Stimulated activated CD4-positive, alpha-beta T cell treated with anti-CD3 and anti-CD28 coated beads, Interleukin-1b, Interleukin-23, amount 100 ng/mL, for 48 hours (primary cell): ENCODE measurements around the gene ILF3.

ENCODE experiments used
- DNase-seq: peaks from one replicate; pipeline ENCODE4 v3.0.0-alpha.2; 2020

The ILF3 gene

DNA sequence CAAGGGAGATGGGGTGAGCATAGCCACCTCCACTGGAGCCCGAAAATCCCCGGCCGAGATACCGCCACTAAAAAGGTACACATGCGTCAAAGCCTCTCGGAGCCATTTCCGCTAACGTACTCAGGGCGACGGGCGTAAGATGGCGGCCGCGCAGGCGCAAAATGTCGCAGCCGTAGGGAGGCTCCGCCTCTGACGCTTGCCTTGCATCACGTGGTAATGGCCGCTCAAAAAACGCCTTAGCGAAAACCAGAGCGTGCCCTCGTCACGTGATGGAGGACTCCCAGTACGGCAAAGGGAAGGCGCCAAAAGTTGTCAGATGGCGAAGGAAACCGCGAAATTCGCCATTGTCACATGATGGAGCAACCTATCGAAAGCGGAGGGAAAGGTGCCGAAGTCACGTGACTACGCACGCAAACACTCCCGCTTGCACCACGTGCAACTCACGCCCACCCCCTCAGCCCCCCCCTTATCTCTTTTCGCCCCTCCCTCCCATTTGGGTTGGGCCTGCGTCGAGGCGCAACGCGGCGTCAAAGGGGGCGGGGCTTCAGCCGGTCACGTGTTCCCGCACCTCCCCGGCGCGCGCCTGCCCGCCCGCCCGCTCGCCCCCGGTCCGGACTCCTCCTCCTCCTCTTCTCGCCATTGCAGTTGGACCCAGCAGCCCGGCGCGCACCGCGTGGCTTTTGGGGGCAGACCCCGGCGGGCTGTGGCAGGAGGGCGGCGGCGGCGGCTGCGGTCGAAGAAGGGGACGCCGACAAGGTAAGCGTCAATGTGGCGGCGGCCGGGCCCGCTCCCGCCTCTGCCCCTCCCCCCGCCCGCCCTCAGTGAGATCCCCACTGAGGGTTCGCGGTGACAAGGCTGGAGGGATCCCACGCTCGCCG, at the start of gene ILF3:
Gene ILF3, plus strand, starts transcription at position 615 of the 878 bp plus-strand sequence. CDS start 16,260 bp downstream, outside the sequence.
- peak; percentile 100 for DNase-seq

DNA sequence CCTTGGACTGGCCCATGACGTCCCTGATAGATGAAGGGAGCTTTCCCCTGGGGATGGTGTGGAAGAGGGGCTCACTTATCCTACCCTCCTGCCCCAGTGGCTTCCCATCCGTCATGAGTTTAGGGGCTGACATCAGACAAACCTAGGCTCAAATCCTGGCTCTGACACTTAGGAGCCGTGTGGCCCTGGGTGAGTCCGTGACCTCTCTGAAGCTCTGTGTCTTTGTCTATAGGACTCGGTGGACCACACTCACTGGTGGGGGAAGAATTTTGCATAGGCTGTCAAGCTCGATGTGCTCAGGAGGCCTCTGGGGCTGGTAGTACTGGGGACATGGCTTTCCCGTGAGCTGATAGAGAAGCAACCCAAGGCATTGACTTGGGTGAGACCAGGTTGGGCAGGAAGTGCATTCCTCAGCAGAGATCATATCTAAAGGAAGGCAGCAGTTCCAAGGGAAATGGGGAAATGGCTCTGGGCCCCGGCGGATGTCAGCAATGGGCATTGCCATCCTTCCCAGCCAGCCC, 49.6 kb upstream of the ILF3 start:
- DNase-seq: no peak

DNA sequence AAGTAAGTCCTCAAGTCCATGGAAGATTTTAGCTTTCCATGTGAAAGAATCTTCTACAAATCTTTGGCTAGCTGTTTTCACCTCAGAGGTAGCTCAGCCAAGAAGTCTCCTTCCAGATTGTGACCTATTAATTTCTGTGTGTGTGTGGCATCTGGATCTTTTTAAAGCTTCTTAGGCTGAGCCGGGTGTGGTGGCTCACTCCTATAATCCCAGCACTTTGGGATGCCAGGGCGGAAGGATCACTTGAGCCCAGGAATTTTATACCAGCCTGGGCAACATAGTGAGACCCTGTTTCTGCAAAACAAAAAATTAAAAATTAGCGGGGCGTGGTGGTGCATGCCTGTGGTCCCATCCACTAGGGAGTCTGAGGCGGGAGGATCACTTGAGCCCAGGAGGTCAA, 42.2 kb upstream of the ILF3 start:
- DNase-seq: no peak

DNA sequence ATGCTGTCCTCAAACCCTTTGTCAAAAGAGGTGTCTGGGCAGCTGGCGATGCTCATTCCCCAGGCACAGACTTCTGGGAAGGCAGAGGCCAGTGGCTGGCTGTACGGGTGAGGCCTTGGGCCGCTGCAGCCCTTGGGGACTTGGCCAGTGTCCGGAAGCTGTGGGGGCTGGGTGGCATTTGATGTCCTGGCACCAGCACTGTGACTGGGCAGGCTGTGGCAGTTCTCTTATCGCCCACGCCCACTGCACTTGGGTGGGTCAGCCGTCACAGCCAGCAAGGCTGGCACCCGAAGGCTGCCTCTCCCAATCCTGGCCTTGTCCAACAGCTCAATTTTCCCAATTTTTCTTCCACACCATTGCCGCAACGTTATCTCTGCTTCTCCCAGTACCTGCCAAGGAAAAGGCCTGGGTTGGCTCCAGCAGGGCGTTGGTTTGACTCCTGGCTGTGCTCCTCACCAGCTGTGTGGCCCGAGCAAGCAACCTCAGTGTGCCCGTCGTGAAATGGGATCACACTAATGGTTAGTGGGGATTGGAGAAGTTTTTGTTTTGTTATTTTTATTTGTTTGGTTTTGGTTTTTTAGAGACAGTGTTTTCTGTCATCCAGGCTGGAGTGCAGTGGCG, 41.5 kb upstream of the ILF3 start:
- DNase-seq: no peak

DNA sequence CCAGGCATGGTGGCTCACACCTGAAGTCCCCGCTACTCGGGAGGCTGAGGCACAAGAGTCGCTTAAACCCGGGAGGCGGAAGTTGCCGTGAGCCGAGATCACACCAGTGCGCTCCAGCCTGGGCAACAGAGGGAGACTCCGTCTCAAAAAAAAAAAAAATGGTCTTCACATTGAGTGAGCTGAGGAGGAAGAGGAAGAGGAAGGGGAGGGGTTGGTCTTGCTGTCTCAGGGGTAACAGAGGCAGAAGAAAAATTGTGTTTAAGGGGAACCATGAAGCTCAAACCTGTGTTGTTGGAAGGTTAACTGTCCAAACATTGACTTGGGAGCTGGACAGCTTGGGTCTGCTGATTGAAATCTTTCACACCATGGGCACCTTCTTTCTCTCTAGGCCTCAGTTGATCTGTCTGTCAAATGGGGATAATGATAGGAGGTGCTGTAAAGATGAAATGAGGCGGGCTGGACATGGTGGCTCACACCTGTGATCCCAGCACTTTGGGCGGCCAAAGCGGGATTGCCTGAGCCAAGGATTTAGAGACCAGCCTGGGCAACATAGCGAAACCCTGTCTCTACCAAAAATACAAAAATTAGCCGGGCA, 38.6 kb upstream of the ILF3 start:
- DNase-seq: no peak

DNA sequence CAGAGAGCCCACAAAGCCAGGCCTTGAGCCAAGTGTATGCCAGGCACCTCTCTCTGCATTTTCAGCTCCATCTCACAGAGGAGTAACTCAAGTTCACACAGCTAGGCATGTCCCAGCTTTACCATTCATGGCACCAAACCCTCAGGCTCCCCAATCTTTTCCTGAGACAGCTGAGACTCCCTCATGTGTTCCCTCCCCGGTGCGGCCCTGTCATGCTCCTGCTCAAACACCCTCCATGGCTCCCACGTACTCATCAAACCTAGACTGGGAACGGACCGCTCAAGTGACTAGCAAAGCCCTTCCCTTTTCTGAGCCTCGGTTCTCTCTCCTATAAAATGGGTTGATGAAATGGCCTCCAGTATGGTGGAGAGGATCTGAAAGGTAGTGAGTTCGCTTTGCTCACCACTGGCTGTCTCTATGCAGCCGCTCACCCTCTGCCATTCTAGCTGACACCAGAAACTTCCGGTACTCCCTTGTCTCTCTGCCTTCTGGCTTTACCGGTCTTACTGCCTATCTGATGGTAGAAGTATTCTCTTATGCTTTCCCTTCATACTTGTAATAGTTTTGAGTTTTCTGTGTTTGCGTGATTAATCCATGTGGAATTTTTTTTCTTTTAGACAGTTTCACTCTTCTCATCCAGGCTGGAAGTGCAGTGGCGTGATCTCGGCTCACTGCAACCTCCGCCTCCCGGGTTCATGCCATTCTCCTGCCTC, 36.6 kb upstream of the ILF3 start:
- DNase-seq: no peak

DNA sequence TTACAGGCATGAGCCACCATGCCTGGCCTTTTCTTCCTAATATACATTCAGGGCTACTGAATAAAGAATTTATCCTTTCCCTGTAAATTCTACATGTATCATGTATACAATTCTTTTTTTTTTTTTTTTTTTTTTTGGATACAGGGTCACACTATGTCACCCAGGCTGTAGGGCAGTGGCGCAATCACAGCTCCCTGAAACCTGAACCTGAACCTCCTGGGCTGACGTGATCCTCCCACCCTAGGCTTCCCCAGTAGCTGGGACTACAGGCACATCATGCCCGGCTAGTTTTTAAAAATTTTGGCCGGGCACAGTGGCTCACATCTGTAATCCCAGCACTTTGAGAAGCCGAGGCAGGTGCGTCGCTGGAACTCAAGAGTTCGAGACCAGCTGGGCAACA, 35.3 kb upstream of the ILF3 start:
- DNase-seq: no peak

DNA sequence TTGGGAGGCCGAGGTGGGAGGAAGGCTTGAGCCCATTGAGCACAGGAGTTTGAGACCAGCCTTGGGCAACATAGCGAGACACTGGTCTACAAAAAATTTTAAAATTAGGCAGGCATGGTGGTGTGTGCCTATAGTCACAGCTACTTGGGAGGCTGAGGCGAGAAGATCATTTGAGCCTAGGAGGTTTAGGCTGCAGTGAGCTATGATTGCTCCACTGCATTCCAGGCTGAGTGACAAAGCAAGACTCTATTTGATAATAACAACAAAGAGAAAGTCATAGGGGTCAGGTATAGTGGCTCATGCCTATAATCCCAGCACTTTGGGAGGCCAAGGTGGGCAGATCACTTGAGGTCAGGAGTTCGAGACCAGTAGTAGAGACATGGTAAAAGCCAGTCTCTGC, 33.4 kb upstream of the ILF3 start:
- no peak for DNase-seq

DNA sequence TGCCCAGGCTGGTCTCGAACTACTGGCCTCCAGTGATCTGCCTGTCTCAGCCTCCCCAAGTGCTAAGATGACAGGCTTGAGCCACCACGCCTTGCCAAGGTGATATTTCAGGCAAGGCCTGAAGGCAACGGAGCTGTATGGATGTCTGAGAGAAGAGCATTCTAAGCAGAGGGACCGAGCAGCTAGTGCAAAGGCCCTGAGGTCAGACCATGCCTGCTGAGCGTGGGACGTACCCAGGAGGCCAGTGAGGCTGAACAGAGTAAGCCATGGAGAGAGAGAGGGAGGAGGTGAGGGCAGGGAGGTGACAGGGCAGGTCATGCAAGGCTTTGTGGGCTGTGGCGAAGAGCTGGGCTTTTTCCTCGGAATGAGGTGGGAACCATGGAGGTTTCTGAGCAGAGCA, 32.2 kb upstream of the ILF3 start:
- no peak for DNase-seq

DNA sequence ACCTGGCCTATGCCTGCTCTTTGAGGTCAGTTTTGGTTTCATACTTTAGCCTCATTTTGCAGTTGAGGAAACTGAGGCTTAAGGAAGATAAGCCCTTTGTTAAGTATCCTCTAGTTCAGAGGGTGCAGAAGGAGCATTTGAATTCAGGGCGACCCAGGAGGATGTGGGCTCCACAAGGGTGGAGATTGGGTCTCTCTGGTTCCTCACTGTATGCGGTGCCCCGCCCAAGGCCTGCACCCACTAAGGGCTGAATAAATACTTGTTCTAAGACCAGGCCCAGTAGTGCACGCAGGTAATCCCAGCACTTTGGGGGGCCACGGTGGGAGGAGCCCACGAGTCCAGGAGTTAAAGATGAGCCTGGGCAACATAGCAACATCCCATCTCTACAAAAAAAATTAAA, 29.6 kb upstream of the ILF3 start:
- no peak for DNase-seq

DNA sequence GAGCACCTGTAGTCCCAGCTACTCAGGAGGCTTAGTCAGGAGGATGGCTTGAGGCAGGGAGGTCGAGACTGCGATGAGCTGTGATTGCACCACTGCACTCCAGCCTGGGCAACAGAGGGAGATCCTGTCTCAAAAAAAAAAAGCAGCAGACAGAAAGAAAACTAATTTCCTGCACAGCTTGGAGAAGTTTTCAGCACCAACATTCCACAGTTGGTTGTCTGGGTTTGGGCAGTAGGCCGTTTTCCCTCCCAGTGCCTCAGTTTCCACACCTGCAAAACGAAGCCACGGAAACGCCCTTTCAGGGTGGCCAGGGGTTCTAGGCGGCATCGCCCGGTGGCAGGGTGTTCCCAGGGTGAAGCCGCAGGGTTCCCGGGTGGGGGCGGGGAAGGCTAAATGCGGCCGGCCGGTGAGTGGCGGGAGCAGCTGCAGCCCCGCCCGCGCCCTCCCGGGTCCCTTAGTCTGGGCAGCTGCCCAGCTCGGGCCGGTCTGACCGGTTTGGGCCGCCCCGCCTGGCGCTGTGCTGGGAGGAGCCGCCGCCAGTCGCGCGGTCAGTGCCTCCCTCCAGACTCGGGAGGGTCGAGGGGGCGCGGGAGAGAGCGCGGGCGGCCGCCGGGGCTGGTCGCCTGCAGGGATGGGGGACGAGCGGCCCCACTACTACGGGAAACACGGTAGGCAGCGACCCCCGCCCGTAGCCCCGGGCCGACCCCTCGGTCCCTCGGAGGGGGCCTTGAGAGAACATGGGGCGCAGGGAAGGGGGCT, 29.0 kb upstream of the ILF3 start, which contains the start of gene SLC44A2:
Gene SLC44A2, plus strand, starts transcription at position 551 of the 759 bp plus-strand sequence. Its CDS starts 81 bp downstream, at position 632.
- no peak for DNase-seq

DNA sequence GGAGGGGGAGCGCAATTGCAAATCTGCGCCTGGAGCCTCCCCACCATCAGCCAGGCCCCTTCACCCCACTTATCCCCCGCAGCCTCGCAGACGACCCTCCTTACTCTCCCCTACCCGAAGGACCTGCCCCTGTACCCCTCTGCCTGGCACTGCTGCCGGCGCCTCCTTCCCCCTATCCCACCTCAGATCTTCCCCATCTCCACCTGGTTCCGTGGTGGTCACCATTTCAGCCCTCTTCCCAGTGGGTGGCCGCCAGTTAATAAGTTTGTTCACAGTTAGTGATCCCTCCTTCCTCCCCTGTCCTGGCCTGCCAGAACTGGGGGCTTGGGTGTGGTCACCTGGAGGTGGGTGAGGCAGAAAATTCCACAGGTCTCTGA, 28.4 kb upstream of the ILF3 start:
- DNase-seq: no peak

DNA sequence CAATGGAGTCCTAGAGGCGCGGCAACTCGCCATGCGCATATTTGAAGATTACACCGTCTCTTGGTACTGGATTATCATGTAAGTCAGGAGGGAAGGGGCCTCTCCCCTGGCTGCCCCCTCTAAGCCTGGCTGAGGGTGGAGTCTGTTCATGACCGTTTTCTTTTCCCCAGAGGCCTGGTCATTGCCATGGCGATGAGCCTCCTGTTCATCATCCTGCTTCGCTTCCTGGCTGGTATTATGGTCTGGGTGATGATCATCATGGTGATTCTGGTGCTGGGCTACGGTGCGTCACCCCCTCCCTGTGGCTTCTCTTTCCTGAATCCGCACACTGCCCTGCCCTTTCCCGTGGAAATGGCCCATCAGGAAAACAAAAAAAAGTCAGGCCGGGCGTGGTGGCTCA, 22.3 kb upstream of the ILF3 start:
- DNase-seq: no peak

DNA sequence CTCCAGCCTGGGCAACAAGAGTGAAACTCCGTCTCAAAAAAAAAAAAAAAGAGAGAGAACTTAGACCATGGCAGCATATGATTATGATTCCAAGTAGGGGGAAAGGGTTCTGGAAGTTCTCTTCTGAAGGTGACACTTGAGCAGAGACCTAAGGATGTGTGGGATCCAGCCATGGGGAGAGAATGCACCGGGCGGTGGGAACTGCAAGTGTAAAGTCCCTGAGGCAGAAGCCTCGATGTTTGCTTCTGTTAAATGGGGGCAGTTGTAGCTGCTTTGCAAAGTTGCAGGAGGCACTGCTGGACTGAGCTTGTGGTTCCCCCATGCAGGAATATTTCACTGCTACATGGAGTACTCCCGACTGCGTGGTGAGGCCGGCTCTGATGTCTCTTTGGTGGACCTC, 19.7 kb upstream of the ILF3 start:
- DNase-seq: no peak

DNA sequence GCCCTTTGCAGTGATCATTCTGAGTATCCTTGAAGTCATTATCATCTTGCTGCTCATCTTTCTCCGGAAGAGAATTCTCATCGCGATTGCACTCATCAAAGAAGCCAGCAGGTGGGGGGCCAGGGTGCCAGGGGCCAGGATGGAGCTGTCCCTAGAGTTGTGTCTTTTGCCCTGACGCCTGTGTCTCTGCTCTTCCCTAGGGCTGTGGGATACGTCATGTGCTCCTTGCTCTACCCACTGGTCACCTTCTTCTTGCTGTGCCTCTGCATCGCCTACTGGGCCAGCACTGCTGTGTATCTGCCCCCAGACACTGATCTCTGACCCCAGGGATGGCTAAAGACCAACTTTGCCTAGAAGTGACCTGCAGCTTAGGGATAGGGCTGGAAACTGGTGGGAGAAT, 19.2 kb upstream of the ILF3 start:
- no peak for DNase-seq

DNA sequence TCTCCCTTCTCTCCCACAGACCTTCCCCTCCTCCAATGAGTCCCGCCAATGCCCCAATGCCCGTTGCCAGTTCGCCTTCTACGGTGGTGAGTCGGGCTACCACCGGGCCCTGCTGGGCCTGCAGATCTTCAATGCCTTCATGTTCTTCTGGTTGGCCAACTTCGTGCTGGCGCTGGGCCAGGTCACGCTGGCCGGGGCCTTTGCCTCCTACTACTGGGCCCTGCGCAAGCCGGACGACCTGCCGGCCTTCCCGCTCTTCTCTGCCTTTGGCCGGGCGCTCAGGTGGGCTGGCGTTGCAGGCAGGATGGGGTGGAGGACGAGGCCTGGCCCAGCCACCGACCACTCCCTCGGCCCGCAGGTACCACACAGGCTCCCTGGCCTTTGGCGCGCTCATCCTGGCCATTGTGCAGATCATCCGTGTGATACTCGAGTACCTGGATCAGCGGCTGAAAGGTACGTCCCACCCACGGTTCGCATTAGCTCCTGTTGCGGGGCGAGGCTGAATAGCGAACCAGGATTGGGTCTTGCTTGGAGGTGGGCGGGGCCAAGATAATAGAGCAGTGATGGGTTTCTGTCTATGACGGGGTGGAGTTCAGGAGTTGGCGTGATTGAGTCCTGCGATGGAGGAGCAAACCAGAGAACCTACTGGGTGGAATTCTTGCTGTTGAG, 17.7 kb upstream of the ILF3 start:
- DNase-seq: no peak

DNA sequence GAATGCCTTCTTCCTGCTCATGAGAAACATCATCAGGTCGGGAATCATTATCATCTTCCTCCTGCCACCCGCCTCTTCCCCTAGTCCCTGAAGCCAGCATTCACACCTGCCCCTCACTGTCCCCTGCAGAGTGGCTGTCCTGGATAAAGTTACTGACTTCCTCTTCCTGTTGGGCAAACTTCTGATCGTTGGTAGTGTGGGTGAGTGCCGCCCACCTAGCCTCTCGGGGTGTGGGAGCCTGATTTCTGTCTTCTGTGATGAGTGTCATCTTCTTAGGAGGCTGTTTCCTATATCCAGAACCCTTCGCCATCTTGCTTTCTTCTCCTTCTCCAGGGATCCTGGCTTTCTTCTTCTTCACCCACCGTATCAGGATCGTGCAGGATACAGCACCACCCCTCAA, 16.3 kb upstream of the ILF3 start:
- no peak for DNase-seq

DNA sequence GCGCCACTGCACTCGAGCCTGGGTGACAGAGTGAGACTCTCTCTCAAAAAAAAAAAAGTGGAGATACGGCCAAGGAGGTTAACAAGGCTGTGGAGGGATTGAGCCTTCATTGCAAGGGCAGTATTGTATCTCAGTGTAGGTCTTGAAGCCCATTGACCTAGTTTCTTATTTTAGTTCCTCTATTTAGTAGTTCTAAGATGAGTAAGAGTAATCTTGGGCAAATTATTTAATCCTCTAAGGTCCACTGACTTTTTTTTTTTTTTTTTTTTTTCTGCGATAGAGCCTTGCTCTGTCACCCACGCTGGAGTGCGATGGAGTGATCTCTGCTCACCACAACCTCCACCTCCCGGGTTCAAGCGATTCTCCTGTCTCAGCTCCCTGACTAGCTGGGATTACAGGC, 14.3 kb upstream of the ILF3 start:
- DNase-seq: no peak

DNA sequence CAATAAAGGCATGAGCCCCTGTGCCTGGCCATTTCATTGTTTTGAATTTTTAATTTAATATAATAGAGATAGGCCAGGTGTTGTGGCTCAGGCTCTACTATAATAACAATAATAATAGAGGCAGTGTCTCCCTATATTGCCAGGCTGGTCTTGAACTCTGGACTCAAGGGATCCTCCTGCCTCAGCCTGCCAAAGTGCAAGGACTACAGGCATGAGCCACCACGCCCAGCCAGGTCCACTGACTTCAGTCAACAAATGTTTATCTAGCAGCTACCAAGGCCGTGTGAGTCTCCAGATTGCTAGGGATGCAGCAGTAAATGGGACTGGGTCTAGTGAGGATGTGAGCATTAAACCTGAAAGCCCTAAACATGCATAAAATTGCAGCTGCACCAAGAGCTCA, 13.8 kb upstream of the ILF3 start:
- DNase-seq: no peak

DNA sequence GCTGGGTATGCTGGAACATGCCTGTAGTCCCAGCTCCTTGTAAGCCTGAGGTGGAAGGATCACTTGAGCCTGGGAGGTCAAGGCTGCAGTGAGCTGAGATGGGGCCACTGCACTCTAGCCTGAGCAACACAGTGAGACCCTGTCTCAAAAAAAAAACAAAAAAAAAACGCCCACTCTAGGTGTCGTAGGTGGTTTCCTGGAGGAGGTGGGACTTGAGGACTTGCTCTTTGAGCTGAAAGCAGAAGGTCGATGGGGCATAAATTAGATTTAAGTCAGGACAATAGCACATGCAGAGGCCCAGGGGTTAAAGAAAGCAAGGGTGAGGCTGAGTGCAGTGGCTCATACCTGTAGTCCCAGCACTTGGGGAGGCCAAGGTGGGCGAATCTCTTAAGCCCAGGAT, 12.9 kb upstream of the ILF3 start:
- DNase-seq: no peak

DNA sequence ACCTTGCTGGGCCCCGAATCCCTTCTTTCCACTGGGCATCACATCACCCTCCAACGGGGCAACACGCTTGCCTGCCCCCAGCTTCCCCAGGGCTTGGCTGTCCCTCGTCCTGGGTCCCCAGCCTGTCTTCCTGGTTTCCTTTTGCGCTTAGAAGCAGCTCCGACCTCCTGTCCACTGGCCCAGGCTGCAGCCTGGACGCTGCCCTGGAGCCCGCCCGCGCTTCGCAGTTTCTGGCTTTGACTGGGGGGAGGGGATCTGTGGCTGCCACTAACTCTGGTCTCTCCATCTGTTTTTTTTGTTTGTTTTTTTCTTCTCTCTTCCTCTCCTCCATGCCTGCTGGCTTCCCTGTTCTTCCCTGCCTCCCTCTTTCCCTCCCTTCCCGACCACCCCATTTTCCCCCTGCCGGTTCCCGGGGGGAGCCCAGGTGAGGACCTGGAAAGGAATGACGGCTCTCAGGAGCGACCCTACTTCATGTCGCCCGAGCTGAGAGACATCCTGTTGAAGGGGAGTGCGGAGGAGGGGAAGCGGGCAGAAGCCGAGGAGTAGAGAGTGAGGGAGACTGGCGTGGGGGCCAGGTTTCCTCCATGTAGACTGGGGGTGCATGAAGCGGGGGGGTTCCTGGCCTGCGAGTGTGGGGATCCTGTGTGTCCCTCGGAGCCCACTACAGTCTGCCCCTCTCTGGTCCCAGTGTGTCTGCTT, 11.5 kb upstream of the ILF3 start:
- no peak for DNase-seq
